ENCODE measurements around the gene LAMC1. TPM values are rescaled to one million over a fixed set of nuclear protein-coding genes. Genes with fewer than 3 reads are reported as not detected.
A peak's percentile ranks its signal among the peaks of the same experiment; 100 is the strongest.

The LAMC1 gene
- total and polyA plus RNA-seq, 2 of the 4 experiments (the other 2 are of a cell fraction), result 249 to 394 TPM

- Histone ChIP-seq H2BK120ac (ENCODE audit: low read depth, low read length) (peak within 1 kb of the TSS; percentile 48; the same call in 1 of the 2 replicates), H2BK5ac (ENCODE audit: low read depth, low read length, poor library complexity, severe bottlenecking) (no peak within 1 kb of the TSS), H3K4ac (ENCODE audit: low read depth, low read length) (peak within 1 kb of the TSS; percentile 40; the same call in 1 of the 2 replicates), H3K56ac (ENCODE audit: extremely low read depth, insufficient read depth, low read length) (no peak within 1 kb of the TSS), H4K91ac (ENCODE audit: insufficient read depth, low read depth, low read length) (0 out of 2 replicates have a peak within 1 kb of the TSS, but pooled peaks have one; percentile 14), H3K9me3 (ENCODE audit: control insufficient read depth, insufficient read depth, low read length) (no peaks in the 10 kb centered on the region), H2AFZ (replicated peaks; ENCODE audit: low read length, poor library complexity) (peak within 1 kb of the TSS; percentile 89), H4K8ac (ENCODE audit: low read depth in 2 of 2, low read length in 2 of 2) (peak within 1 kb of the TSS in 1 of 2 experiments; percentile 44; a peak in 1 of 4 replicates), H3K79me1 (ENCODE audit: low read depth in 1 of 2, low read length in 2 of 2) (no peaks in the 10 kb centered on the region), H3K27ac (ENCODE audit: insufficient read depth, low read length) (no peak within 1 kb of the TSS), H2AK5ac (ENCODE audit: low read depth, low read length) (peak within 1 kb of the TSS; percentile 51; the same call in 1 of the 2 replicates), H3K14ac (replicated peaks; ENCODE audit: low read depth, low read length) (peak within 1 kb of the TSS; percentile 77; the same call in 1 of the 2 replicates), H3K4me2 (ENCODE audit: low read depth, low read length) (peak within 1 kb of the TSS; percentile 55), H3K4me1 (ENCODE audit: control insufficient read depth, insufficient read depth, low read length) (peaks cover 4% of the 10 kb centered on the region), H2BK15ac (ENCODE audit: low read depth, low read length) (no peak within 1 kb of the TSS), H2AK9ac (replicated peaks; ENCODE audit: low read depth, low read length, poor library complexity) (peak within 1 kb of the TSS; percentile 84), H2BK20ac (ENCODE audit: low read depth, low read length) (peak within 1 kb of the TSS; percentile 49; the same call in 1 of the 2 replicates), H3K9me1 (ENCODE audit: insufficient read depth, low read length) (peaks cover 4% of the 10 kb centered on the region), H3K18ac (ENCODE audit: low read depth, low read length) (no peak within 1 kb of the TSS), H3K23ac (ENCODE audit: low read depth, low read length) (peak within 1 kb of the TSS; percentile 59), H3K4me3 (ENCODE audit: insufficient read depth, low read depth, low read length) (no peak within 1 kb of the TSS), H4K20me1 (ENCODE audit: insufficient read depth, low read length) (no peaks in the 10 kb centered on the region), H3K9ac (ENCODE audit: low read depth, low read length) (no peak within 1 kb of the TSS), H3K27me3 (ENCODE audit: control insufficient read depth, insufficient read depth, low read length) (no peaks in the 10 kb centered on the region), H3K36me3 (ENCODE audit: control insufficient read depth, insufficient read depth, low read length) (no peaks in the 10 kb centered on the region), H4K5ac (ENCODE audit: low read depth, low read length) (no peak within 1 kb of the TSS)
- ATAC-seq (ENCODE audit: low read depth) (peak; percentile 67), DNase-seq (peak; percentile 52)
- in situ Hi-C loops (cut with MboI; ENCODE audit: low sequenced_read_pairs) (no loop called here), dilution Hi-C loops (cut with HindIII; ENCODE audit: low sequenced_read_pairs, unreplicated experiment) (no loop called here), intact Hi-C loops (cut with micrococcal nuclease) (no loop called here)
- TF ChIP-seq RCOR1 (IDR thresholded peaks at IDR 0.05; ENCODE audit: insufficient replicate concordance, low read length) (no peak), POLR2A (IDR thresholded peaks at IDR 0.05; ENCODE audit: low read depth, low read length) (no peak), RAD21 (IDR thresholded peaks at IDR 0.05; ENCODE audit: low read length) (no peak), MXI1 (IDR thresholded peaks at IDR 0.05; ENCODE audit: borderline replicate concordance, low read depth, low read length) (no peak), MAFK (IDR thresholded peaks at IDR 0.05; ENCODE audit: low read depth, low read length) (no peak)
- TF ChIP-seq, protein P1, sequence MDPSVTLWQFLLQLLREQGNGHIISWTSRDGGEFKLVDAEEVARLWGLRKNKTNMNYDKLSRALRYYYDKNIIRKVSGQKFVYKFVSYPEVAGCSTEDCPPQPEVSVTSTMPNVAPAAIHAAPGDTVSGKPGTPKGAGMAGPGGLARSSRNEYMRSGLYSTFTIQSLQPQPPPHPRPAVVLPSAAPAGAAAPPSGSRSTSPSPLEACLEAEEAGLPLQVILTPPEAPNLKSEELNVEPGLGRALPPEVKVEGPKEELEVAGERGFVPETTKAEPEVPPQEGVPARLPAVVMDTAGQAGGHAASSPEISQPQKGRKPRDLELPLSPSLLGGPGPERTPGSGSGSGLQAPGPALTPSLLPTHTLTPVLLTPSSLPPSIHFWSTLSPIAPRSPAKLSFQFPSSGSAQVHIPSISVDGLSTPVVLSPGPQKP (IDR thresholded peaks at IDR 0.05; ENCODE audit: borderline replicate concordance, low read depth, low read length), result no peak
- TF ChIP-seq, protein P2, sequence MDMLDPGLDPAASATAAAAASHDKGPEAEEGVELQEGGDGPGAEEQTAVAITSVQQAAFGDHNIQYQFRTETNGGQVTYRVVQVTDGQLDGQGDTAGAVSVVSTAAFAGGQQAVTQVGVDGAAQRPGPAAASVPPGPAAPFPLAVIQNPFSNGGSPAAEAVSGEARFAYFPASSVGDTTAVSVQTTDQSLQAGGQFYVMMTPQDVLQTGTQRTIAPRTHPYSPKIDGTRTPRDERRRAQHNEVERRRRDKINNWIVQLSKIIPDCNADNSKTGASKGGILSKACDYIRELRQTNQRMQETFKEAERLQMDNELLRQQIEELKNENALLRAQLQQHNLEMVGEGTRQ (IDR thresholded peaks at IDR 0.05; ENCODE audit: low read depth, low read length), result no peak
- CTCF ChIA-PET, result no interaction called here
- POLR2A ChIA-PET (ENCODE audit: unreplicated experiment), result no interaction called here
- 26% methylated on average over 7 of the region's 30 CpGs; no CpG with 5 or more reads in 1 of the 2 experiments for WGBS, 2 experiments (ENCODE audit: extremely low coverage in 2 of 2, insufficient read length in 1 of 2)
- no TSS peak for BruUV-seq (replicated peaks)
Observed at GRCh38 chr1:183185941-183186490, 162.8 kb downstream of the LAMC1 start, which contains the start of gene LAMC2. LAMC2 (plus strand) TSS chr1:183186264; CDS start chr1:183186353, 89 bp downstream.

Data from IMR-90 (cell line).